ENCODE measurements around the gene SPATA20. TPM values are rescaled to one million over a fixed set of nuclear protein-coding genes. Genes with fewer than 3 reads are reported as not detected.

Gene SPATA20
- total RNA-seq = 10 to 100 TPM; 15.8 to 16.1 TPM

- H3K36me3 Mint-ChIP-seq (ENCODE audit: low read depth) = no peaks in the 10 kb centered on the region
- H3K27ac Mint-ChIP-seq = peak within 1 kb of the TSS; percentile 67
- CTCF ChIA-PET = interaction anchor here (0.5 to 1.7 kb wide), 8 partner anchors 8 to 305 kb away, joined by 3 to 11 read pairs (median 4); no protein-coding TSS in a partner anchor
- intact Hi-C loops (cut with micrococcal nuclease) = loop anchor here (1.0 to 10.0 kb wide), 9 partner anchors 65 to 608 kb away; partner anchors contain the start of genes NME1 and RSAD1
- no peaks in the 10 kb centered on the region for H3K9me3 Mint-ChIP-seq
- peaks cover 2% of the 10 kb centered on the region for H3K27me3 Mint-ChIP-seq (ENCODE audit: low read depth)
- H3K4me3 Mint-ChIP-seq = peak within 1 kb of the TSS; percentile 74
- DNase-seq = peak; percentile 92
- H3K4me1 Mint-ChIP-seq (ENCODE audit: low read depth) = peaks cover 9% of the 10 kb centered on the region
Observed at GRCh38 chr17:50547035-50547735, at the start of gene SPATA20. Gene SPATA20 (plus strand): TSS chr17:50547174. CDS start chr17:50547209, 35 bp downstream.

- no peaks in the 10 kb centered on the region for H3K27me3 Mint-ChIP-seq (ENCODE audit: low read depth)
- no peak overlapping the region for H3K27ac Mint-ChIP-seq
- DNase-seq = no peak
- H3K4me1 Mint-ChIP-seq (ENCODE audit: low read depth) = peaks cover 1% of the 10 kb centered on the region
- intact Hi-C loops (cut with micrococcal nuclease) = no loop called here
- H3K36me3 Mint-ChIP-seq (ENCODE audit: low read depth) = no peaks in the 10 kb centered on the region
- CTCF ChIA-PET = interaction anchor here (1.1 kb wide), 2 partner anchors 13 to 19 kb away, joined by 3 to 7 read pairs; no protein-coding TSS in a partner anchor
- H3K9me3 Mint-ChIP-seq = no peaks in the 10 kb centered on the region
- no peak overlapping the region for H3K4me3 Mint-ChIP-seq
Observed at GRCh38 chr17:50498021-50498874, 48.7 kb upstream of the SPATA20 start.

- DNase-seq = no peak
- Mint-ChIP-seq H3K4me3 (no peak overlapping the region), H3K27me3 (ENCODE audit: low read depth) (no peaks in the 10 kb centered on the region), H3K4me1 (ENCODE audit: low read depth) (peaks cover 8% of the 10 kb centered on the region), H3K27ac (no peak overlapping the region), H3K9me3 (no peaks in the 10 kb centered on the region), H3K36me3 (ENCODE audit: low read depth) (no peaks in the 10 kb centered on the region)
- intact Hi-C loops (cut with micrococcal nuclease) = no loop called here
- CTCF ChIA-PET = interaction anchor here (1.1 kb wide), 1 partner anchor 12 kb away, joined by 3 read pairs; no protein-coding TSS in a partner anchor
Observed at GRCh38 chr17:50499270-50499669, 47.7 kb upstream of the SPATA20 start.

GRCh38 chr17:50499721-50500120 is 47.3 kb upstream of the SPATA20 start:
- H3K4me1 Mint-ChIP-seq (ENCODE audit: low read depth) = peaks cover 12% of the 10 kb centered on the region
- H3K27ac Mint-ChIP-seq = no peak overlapping the region
- CTCF ChIA-PET = interaction anchor here (1.0 kb wide), 1 partner anchor 63 kb away, joined by 3 read pairs; no protein-coding TSS in a partner anchor
- DNase-seq = no peak
- no peaks in the 10 kb centered on the region for H3K36me3 Mint-ChIP-seq (ENCODE audit: low read depth)
- intact Hi-C loops (cut with micrococcal nuclease) = no loop called here
- no peaks in the 10 kb centered on the region for H3K9me3 Mint-ChIP-seq
- no peak overlapping the region for H3K4me3 Mint-ChIP-seq
- H3K27me3 Mint-ChIP-seq (ENCODE audit: low read depth) = no peaks in the 10 kb centered on the region

- Mint-ChIP-seq H3K36me3 (ENCODE audit: low read depth) (no peaks in the 10 kb centered on the region), H3K9me3 (no peaks in the 10 kb centered on the region), H3K4me1 (ENCODE audit: low read depth) (peaks cover 14% of the 10 kb centered on the region), H3K4me3 (no peak overlapping the region), H3K27ac (no peak overlapping the region), H3K27me3 (ENCODE audit: low read depth) (no peaks in the 10 kb centered on the region)
- intact Hi-C loops (cut with micrococcal nuclease) = loop anchor here (1.0 kb wide), 1 partner anchor 19 kb away; no protein-coding TSS in a partner anchor
- CTCF ChIA-PET = interaction anchor here (0.6 to 2.8 kb wide), 14 partner anchors 8 to 334 kb away, joined by 3 to 14 read pairs (median 4); partner anchors contain the start of genes RSAD1 and WFIKKN2
- DNase-seq = peak; percentile 68
Observed at GRCh38 chr17:50501054-50501453, 45.9 kb upstream of the SPATA20 start.

- no peaks in the 10 kb centered on the region for H3K27me3 Mint-ChIP-seq (ENCODE audit: low read depth)
- peaks cover 14% of the 10 kb centered on the region for H3K4me1 Mint-ChIP-seq (ENCODE audit: low read depth)
- no peaks in the 10 kb centered on the region for H3K9me3 Mint-ChIP-seq
- no peaks in the 10 kb centered on the region for H3K36me3 Mint-ChIP-seq (ENCODE audit: low read depth)
- DNase-seq = no peak
- H3K4me3 Mint-ChIP-seq = no peak overlapping the region
- intact Hi-C loops (cut with micrococcal nuclease) = no loop called here
- H3K27ac Mint-ChIP-seq = no peak overlapping the region
- CTCF ChIA-PET = interaction anchor here (0.8 to 2.8 kb wide), 8 partner anchors 9 to 302 kb away, joined by 3 to 14 read pairs (median 6); partner anchors contain the start of gene RSAD1
Observed at GRCh38 chr17:50502301-50502990, 44.5 kb upstream of the SPATA20 start.

- Mint-ChIP-seq H3K36me3 (ENCODE audit: low read depth) (no peaks in the 10 kb centered on the region), H3K27ac (no peak overlapping the region), H3K4me1 (ENCODE audit: low read depth) (peaks cover 34% of the 10 kb centered on the region), H3K9me3 (no peaks in the 10 kb centered on the region), H3K27me3 (ENCODE audit: low read depth) (no peaks in the 10 kb centered on the region), H3K4me3 (no peak overlapping the region)
- CTCF ChIA-PET = interaction anchor here (1.3 to 1.6 kb wide), 2 partner anchors 26 to 79 kb away, joined by 3 to 8 read pairs; partner anchors contain the start of gene ACSF2
- intact Hi-C loops (cut with micrococcal nuclease) = no loop called here
- DNase-seq = no peak
Observed at GRCh38 chr17:50505591-50506130, 41.3 kb upstream of the SPATA20 start.

GRCh38 chr17:50506298-50506697 is 40.7 kb upstream of the SPATA20 start:
- no peaks in the 10 kb centered on the region for H3K27me3 Mint-ChIP-seq (ENCODE audit: low read depth)
- no peak overlapping the region for H3K27ac Mint-ChIP-seq
- H3K9me3 Mint-ChIP-seq = no peaks in the 10 kb centered on the region
- no peaks in the 10 kb centered on the region for H3K36me3 Mint-ChIP-seq (ENCODE audit: low read depth)
- peaks cover 40% of the 10 kb centered on the region for H3K4me1 Mint-ChIP-seq (ENCODE audit: low read depth)
- intact Hi-C loops (cut with micrococcal nuclease) = no loop called here
- DNase-seq = no peak
- no peak overlapping the region for H3K4me3 Mint-ChIP-seq
- CTCF ChIA-PET = interaction anchor here (0.6 to 1.6 kb wide), 4 partner anchors 23 to 188 kb away, joined by 3 to 8 read pairs (median 3); partner anchors contain the start of gene ACSF2

- peak; percentile 88 for DNase-seq
- Mint-ChIP-seq H3K36me3 (ENCODE audit: low read depth) (no peaks in the 10 kb centered on the region), H3K9me3 (no peaks in the 10 kb centered on the region), H3K4me3 (peak within 1 kb of the TSS; percentile 82), H3K27ac (peak within 1 kb of the TSS; percentile 79), H3K4me1 (ENCODE audit: low read depth) (peaks cover 51% of the 10 kb centered on the region), H3K27me3 (ENCODE audit: low read depth) (no peaks in the 10 kb centered on the region)
- CTCF ChIA-PET = interaction anchor here (0.7 to 1.5 kb wide), 3 partner anchors 29 to 187 kb away, joined by 3 to 5 read pairs (median 5); no protein-coding TSS in a partner anchor
- intact Hi-C loops (cut with micrococcal nuclease) = no loop called here
Observed at GRCh38 chr17:50507871-50508572, 39.0 kb upstream of the SPATA20 start, which contains the start of gene MYCBPAP. Gene MYCBPAP (plus strand): TSS chr17:50508439. CDS start chr17:50508675, 236 bp downstream.

- CTCF ChIA-PET = interaction anchor here (1.0 kb wide), 1 partner anchor 27 kb away, joined by 6 read pairs; no protein-coding TSS in a partner anchor
- intact Hi-C loops (cut with micrococcal nuclease) = no loop called here
- Mint-ChIP-seq H3K36me3 (ENCODE audit: low read depth) (no peaks in the 10 kb centered on the region), H3K4me1 (ENCODE audit: low read depth) (peaks cover 47% of the 10 kb centered on the region), H3K9me3 (no peaks in the 10 kb centered on the region), H3K4me3 (peak overlapping the region; percentile 82), H3K27me3 (ENCODE audit: low read depth) (no peaks in the 10 kb centered on the region), H3K27ac (peak overlapping the region; percentile 74)
- DNase-seq = no peak
Observed at GRCh38 chr17:50508573-50509460, 38.2 kb upstream of the SPATA20 start.
